CD4-positive, alpha-beta T cell treated with Interleukin-17A for 1 hour (primary cell): Measurements from ENCODE around the gene IL1A.
A peak's percentile ranks its signal among the peaks of the same experiment; 100 is the strongest.

ENCODE experiments used
- DNase-seq: peaks from one replicate; pipeline ENCODE4 v3.0.0-alpha.2; 2020

IL1A gene

GRCh38 chr2:112791019-112791418 lies 6.7 kb upstream of the IL1A start:
- DNase-seq: no peak

GRCh38 chr2:112790305-112790704 lies 6.0 kb upstream of the IL1A start:
- no peak for DNase-seq

GRCh38 chr2:112789186-112789585 lies 4.9 kb upstream of the IL1A start:
- no peak for DNase-seq

GRCh38 chr2:112788653-112789052 lies 4.4 kb upstream of the IL1A start:
- DNase-seq: no peak

GRCh38 chr2:112787729-112788393 lies 3.6 kb upstream of the IL1A start:
- DNase-seq: no peak

GRCh38 chr2:112787294-112787693 lies 3.0 kb upstream of the IL1A start:
- no peak for DNase-seq

GRCh38 chr2:112783187-112783714 lies 1.0 kb downstream of the IL1A start:
- DNase-seq: no peak

- DNase-seq: no peak
These were observed 2.0 kb downstream of the IL1A start for GRCh38 chr2:112782234-112782799.

GRCh38 chr2:112779598-112779997 lies 4.7 kb downstream of the IL1A start:
- DNase-seq: no peak

- DNase-seq: no peak
These were observed 7.3 kb downstream of the IL1A start for GRCh38 chr2:112777036-112777435.

- DNase-seq: no peak
These were observed 8.2 kb downstream of the IL1A start for GRCh38 chr2:112776113-112776512.

GRCh38 chr2:112774536-112775285 lies 9.6 kb downstream of the IL1A start:
- DNase-seq: no peak

- DNase-seq: no peak
These were observed 10.7 kb downstream of the IL1A start for GRCh38 chr2:112773556-112773955.

- no peak for DNase-seq
These were observed 11.3 kb downstream of the IL1A start for GRCh38 chr2:112772911-112773475.

- DNase-seq: no peak
These were observed 12.0 kb downstream of the IL1A start for GRCh38 chr2:112772322-112772721.

- no peak for DNase-seq
These were observed 15.9 kb downstream of the IL1A start for GRCh38 chr2:112768432-112768831.

GRCh38 chr2:112767693-112768330 lies 16.5 kb downstream of the IL1A start:
- peak; percentile 36 for DNase-seq

- no peak for DNase-seq
These were observed 19.0 kb downstream of the IL1A start for GRCh38 chr2:112765251-112765650.

- DNase-seq: peak; percentile 96
These were observed 19.9 kb downstream of the IL1A start, which contains the start of gene CKAP2L for GRCh38 chr2:112764071-112765044. CKAP2L (minus strand) TSS chr2:112764609; CDS start chr2:112764598, 11 bp downstream.

- no peak for DNase-seq
These were observed 22.0 kb downstream of the IL1A start for GRCh38 chr2:112762276-112762675.

- no peak for DNase-seq
These were observed 24.1 kb downstream of the IL1A start for GRCh38 chr2:112760149-112760548.

- DNase-seq: no peak
These were observed 25.6 kb downstream of the IL1A start for GRCh38 chr2:112758711-112759110.
